ENCODE data around the gene SUMF2.
"Not testable (repeated sequence)": the region's sequence is repeated elsewhere in the genome, so short reads cannot be mapped to it uniquely, and the experiment has no call there.

SUMF2 gene

GRCh38 chr7:56079450-56080185 lies 15.5 kb downstream of the SUMF2 start:
- Histone ChIP-seq H3K9me3 (no peaks in the 10 kb centered on the region), H3K4me3 (ENCODE audit: low read depth in 1 of 2, low read length in 1 of 2) (no peak overlapping the region), H3K4me1 (ENCODE audit: control insufficient read depth in 1 of 2, insufficient read depth in 1 of 2, low read depth in 1 of 2, low read length in 1 of 2) (no peaks in the 10 kb centered on the region), H3K27ac (no peak overlapping the region), H3K36me3 (peaks cover 30% of the 10 kb centered on the region), H3K27me3 (no peaks in the 10 kb centered on the region)
- TF ChIP-seq CTCF (IDR thresholded peaks at IDR 0.05): no peak

GRCh38 chr7:56080726-56081435 lies 16.8 kb downstream of the SUMF2 start:
- H3K36me3 ChIP-seq: peaks cover 30% of the 10 kb centered on the region
- H3K4me3 ChIP-seq (ENCODE audit: low read depth in 1 of 2, low read length in 1 of 2); H3K27me3 ChIP-seq; H3K9me3 ChIP-seq; H3K27ac ChIP-seq; H3K4me1 ChIP-seq (ENCODE audit: control insufficient read depth in 1 of 2, insufficient read depth in 1 of 2, low read depth in 1 of 2, low read length in 1 of 2): not testable (repeated sequence)

DNA sequence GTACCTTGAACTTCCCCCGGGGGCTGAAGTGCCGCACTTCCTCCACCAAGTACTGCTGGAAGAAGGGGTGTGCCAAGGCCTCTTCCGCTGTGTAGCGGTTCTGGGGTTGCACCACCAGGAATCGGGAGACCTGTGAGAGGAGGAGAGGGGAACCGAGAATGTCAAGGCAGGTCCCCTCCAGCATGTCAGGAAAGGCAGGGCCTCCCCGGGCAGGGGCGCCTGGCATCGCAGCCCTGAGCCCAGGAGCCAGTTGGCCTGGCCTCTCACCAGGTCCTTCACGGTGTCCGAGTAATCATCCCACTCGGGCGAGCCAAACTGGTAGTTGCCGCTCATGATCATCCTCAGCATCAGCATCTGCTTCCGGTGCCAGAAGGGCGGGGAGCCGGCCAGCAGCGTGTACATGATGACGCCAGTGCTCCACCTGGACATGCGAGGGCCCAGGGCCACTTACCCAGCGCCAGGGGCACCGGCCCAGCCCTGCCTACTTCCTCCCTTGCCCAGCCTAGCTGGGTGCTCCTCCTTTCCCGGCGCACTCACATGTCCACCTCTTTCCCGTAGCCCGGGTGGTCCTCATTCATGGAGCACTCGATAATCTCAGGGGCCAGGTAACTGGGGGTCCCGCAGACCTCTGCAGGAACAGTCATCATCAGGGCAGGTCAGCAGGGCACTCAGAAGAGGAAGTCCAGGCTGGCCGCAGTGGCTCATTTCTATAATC lies 17.7 kb downstream of the SUMF2 start:
- Histone ChIP-seq H3K27me3 (no peaks in the 10 kb centered on the region), H3K4me3 (ENCODE audit: low read depth in 1 of 2, low read length in 1 of 2) (no peak overlapping the region), H3K36me3 (peaks cover 30% of the 10 kb centered on the region), H3K27ac (no peak overlapping the region), H3K4me1 (ENCODE audit: control insufficient read depth in 1 of 2, insufficient read depth in 1 of 2, low read depth in 1 of 2, low read length in 1 of 2) (no peaks in the 10 kb centered on the region), H3K9me3 (no peaks in the 10 kb centered on the region)
- no peak for TF ChIP-seq CTCF (IDR thresholded peaks at IDR 0.05)

- H3K4me1 ChIP-seq (ENCODE audit: control insufficient read depth in 1 of 2, insufficient read depth in 1 of 2, low read depth in 1 of 2, low read length in 1 of 2): no peaks in the 10 kb centered on the region
- no peak for TF ChIP-seq CTCF (IDR thresholded peaks at IDR 0.05)
- H3K36me3 ChIP-seq: peaks cover 23% of the 10 kb centered on the region
- no peaks in the 10 kb centered on the region for H3K27me3 ChIP-seq
- no peaks in the 10 kb centered on the region for H3K9me3 ChIP-seq
- H3K27ac ChIP-seq: no peak overlapping the region
- no peak overlapping the region for H3K4me3 ChIP-seq (ENCODE audit: low read depth in 1 of 2, low read length in 1 of 2)
These were observed 19.2 kb downstream of the SUMF2 start for GRCh38 chr7:56083150-56083785.

GRCh38 chr7:56086761-56087160 lies 22.7 kb downstream of the SUMF2 start:
- no peak overlapping the region for H3K27ac ChIP-seq
- H3K36me3 ChIP-seq: peaks cover 4% of the 10 kb centered on the region
- no peak overlapping the region for H3K4me3 ChIP-seq (ENCODE audit: low read depth in 1 of 2, low read length in 1 of 2)
- no peaks in the 10 kb centered on the region for H3K9me3 ChIP-seq
- no peaks in the 10 kb centered on the region for H3K27me3 ChIP-seq
- no peak for TF ChIP-seq CTCF (IDR thresholded peaks at IDR 0.05)
- no peaks in the 10 kb centered on the region for H3K4me1 ChIP-seq (ENCODE audit: control insufficient read depth in 1 of 2, insufficient read depth in 1 of 2, low read depth in 1 of 2, low read length in 1 of 2)

All from neutrophil (primary cell).